Smooth muscle cell (in vitro differentiated cells): ENCODE measurements around the gene MGAT4B. TPM values are rescaled to one million over a fixed set of nuclear protein-coding genes. Genes with fewer than 3 reads are reported as not detected.

Experiments
- DNase-seq: peaks from one replicate; lab custom pipeline; 2025; ENCODE audit not compliant: unreplicated experiment; lab: John Stamatoyannopoulos, UW
- H2AFZ ChIP-seq: fragments of 200-600 bp; sonication (generic); 2 replicates; pipeline ENCODE4 v1.6.0; 2016; ENCODE audit warnings: antibody characterized with exemption, low read depth, mild to moderate bottlenecking
- H3F3A ChIP-seq: fragments of 200-600 bp; sonication (generic); 2 replicates; pipeline ENCODE4 v1.6.0; 2017; ENCODE audit warnings: antibody characterized with exemption, low read depth
- H3K27ac ChIP-seq: fragments of 200-600 bp; sonication (generic); 2 replicates; pipeline ENCODE4 v1.5.1; 2016; ENCODE audit warnings: low read depth, mild to moderate bottlenecking
- H3K27me3 ChIP-seq: fragments of 200-600 bp; sonication (generic); 2 replicates; pipeline ENCODE4 v1.6.1; 2016; ENCODE audit warnings: low read depth, mild to moderate bottlenecking
- H3K36me3 ChIP-seq: fragments of 200-600 bp; sonication (generic); 2 replicates; pipeline ENCODE4 v1.5.1; 2016; ENCODE audit warnings: low read depth
- H3K4me1 ChIP-seq: fragments of 200-600 bp; sonication (generic); 2 replicates; pipeline ENCODE4 v1.5.1; 2016; ENCODE audit warnings: low read depth
- H3K4me2 ChIP-seq: fragments of 200-600 bp; sonication (generic); 2 replicates; pipeline ENCODE4 v1.6.0; 2016; ENCODE audit warnings: mild to moderate bottlenecking
- H3K4me3 ChIP-seq: fragments of 200-600 bp; sonication (generic); 2 replicates; pipeline ENCODE4 v1.5.1; 2016; ENCODE audit warnings: mild to moderate bottlenecking
- H3K79me2 ChIP-seq: fragments of 200-600 bp; sonication (generic); 2 replicates; pipeline ENCODE4 v1.6.0; 2016; ENCODE audit warnings: low read depth, mild to moderate bottlenecking
- H3K9ac ChIP-seq: fragments of 200-600 bp; sonication (generic); 2 replicates; pipeline ENCODE4 v1.6.0; 2016; ENCODE audit warnings: low read depth
- H3K9me3 ChIP-seq: fragments of 200-600 bp; sonication (generic); replicated peaks from 2 replicates; pipeline ENCODE4 v1.5.1; 2016; ENCODE audit warnings: low read depth
- H4K20me1 ChIP-seq: fragments of 200-600 bp; sonication (generic); 2 replicates; pipeline ENCODE4 v1.6.0; 2016; ENCODE audit warnings: low read depth
- WGBS: methylation state at CpG from one replicate; pipeline ENCODE4 v1.1.7; 2016; ENCODE audit warnings: low lambda C conversion rate; 5-methylcytosine and 5-hydroxymethylcytosine counted together
- polyA plus RNA-seq: library from polyadenylated mRNA; unstranded; fragments of >200 nt; fragmentation: Nextera tagmentation; extraction: Ambion mirVana; gene quantifications from 2 replicates; pipeline ENCODE4 v1.2.1, GENCODE V29; 2016
- total RNA-seq: library from RNA; depleted of rRNA; stranded (reverse); fragments of >200 nt; gene quantifications from 2 replicates; pipeline ENCODE4 v1.2.3, GENCODE V29; 2014
- TF ChIP-seq, protein P1 (sequence below): fragments of 200-600 bp; sonication (generic); IDR thresholded peaks from 2 replicates; pipeline ENCODE4 v1.5.1; 2017; ENCODE audit warnings: borderline replicate concordance, mild to moderate bottlenecking, antibody characterized with exemption; ENCODE audit not compliant: insufficient read depth, poor library complexity, severe bottlenecking

The MGAT4B gene
- total and polyA plus RNA-seq, 2 experiments from 2014 or later = 60.0 to 121 TPM

GRCh38 chr5:179815491-179816249, 9.0 kb upstream of the MGAT4B start:
- H3K27ac ChIP-seq = no peak overlapping the region
- no peak overlapping the region for H3K4me3 ChIP-seq
- H3K9me3 ChIP-seq = no peaks in the 10 kb centered on the region
- H3K36me3 ChIP-seq = no peaks in the 10 kb centered on the region
- no peak for DNase-seq
- H3K9ac ChIP-seq = no peak overlapping the region
- no peak overlapping the region for H2AFZ ChIP-seq
- H4K20me1 ChIP-seq = no peaks in the 10 kb centered on the region
- TF ChIP-seq, protein P1, sequence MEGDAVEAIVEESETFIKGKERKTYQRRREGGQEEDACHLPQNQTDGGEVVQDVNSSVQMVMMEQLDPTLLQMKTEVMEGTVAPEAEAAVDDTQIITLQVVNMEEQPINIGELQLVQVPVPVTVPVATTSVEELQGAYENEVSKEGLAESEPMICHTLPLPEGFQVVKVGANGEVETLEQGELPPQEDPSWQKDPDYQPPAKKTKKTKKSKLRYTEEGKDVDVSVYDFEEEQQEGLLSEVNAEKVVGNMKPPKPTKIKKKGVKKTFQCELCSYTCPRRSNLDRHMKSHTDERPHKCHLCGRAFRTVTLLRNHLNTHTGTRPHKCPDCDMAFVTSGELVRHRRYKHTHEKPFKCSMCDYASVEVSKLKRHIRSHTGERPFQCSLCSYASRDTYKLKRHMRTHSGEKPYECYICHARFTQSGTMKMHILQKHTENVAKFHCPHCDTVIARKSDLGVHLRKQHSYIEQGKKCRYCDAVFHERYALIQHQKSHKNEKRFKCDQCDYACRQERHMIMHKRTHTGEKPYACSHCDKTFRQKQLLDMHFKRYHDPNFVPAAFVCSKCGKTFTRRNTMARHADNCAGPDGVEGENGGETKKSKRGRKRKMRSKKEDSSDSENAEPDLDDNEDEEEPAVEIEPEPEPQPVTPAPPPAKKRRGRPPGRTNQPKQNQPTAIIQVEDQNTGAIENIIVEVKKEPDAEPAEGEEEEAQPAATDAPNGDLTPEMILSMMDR = no peak
- WGBS = 90% methylated on average over 21 of the region's 21 CpGs
- peaks cover 28% of the 10 kb centered on the region for H3K4me1 ChIP-seq
- H3K4me2 ChIP-seq = no peak overlapping the region
- no peaks in the 10 kb centered on the region for H3K27me3 ChIP-seq
- H3F3A ChIP-seq = peaks cover 18% of the 10 kb centered on the region
- H3K79me2 ChIP-seq = no peaks in the 10 kb centered on the region

- DNase-seq = no peak
- Histone ChIP-seq H2AFZ (no peak overlapping the region), H3K27ac (no peak overlapping the region), H3K4me1 (peaks cover 16% of the 10 kb centered on the region), H3F3A (peaks cover 18% of the 10 kb centered on the region), H3K27me3 (no peaks in the 10 kb centered on the region), H3K4me3 (no peak overlapping the region), H4K20me1 (no peaks in the 10 kb centered on the region), H3K36me3 (no peaks in the 10 kb centered on the region), H3K4me2 (no peak overlapping the region), H3K79me2 (no peaks in the 10 kb centered on the region), H3K9ac (no peak overlapping the region), H3K9me3 (no peaks in the 10 kb centered on the region)
- TF ChIP-seq, protein P1 = no peak
- 80% methylated on average over 3 of the region's 3 CpGs for WGBS
Measured at GRCh38 chr5:179814090-179814489, 7.4 kb upstream of the MGAT4B start.

DNA sequence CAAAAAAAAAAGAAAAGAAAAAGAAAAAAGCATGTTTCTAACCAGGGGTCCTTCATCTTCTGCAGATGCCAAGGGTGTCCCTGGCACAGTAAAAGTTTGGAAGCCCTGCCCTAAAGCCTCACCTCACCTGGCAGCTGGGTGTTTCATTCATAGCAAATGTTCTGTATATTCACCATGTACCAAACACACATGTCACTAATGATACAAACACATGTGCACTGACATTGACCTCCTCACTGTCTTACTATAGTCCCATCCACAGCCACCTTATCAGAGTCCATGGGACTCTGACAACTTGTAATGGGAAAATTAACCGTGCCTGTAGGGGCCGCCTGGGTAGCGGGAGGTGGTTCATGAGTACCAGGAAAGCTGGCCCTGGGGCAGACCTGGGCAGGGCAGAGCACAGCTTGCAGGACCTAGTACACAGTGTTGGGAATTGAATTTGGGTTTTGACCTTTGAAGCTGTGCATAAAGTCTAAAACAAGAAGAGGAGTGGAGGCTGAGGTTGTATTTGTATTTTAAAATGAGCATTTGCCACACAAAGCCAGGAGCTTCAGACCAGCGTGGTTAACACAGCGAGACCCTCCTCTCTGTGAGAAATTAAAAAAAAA, 6.4 kb upstream of the MGAT4B start:
- H2AFZ ChIP-seq = no peak overlapping the region
- H3K27ac ChIP-seq = no peak overlapping the region
- H3K9ac ChIP-seq = no peak overlapping the region
- no peaks in the 10 kb centered on the region for H3K36me3 ChIP-seq
- H4K20me1 ChIP-seq = no peaks in the 10 kb centered on the region
- peaks cover 12% of the 10 kb centered on the region for H3F3A ChIP-seq
- H3K4me2 ChIP-seq = no peak overlapping the region
- H3K4me3 ChIP-seq = no peak overlapping the region
- H3K27me3 ChIP-seq = no peaks in the 10 kb centered on the region
- peaks cover 7% of the 10 kb centered on the region for H3K4me1 ChIP-seq
- TF ChIP-seq, protein P1 = no peak
- H3K9me3 ChIP-seq = no peaks in the 10 kb centered on the region
- peaks cover 6% of the 10 kb centered on the region for H3K79me2 ChIP-seq
- DNase-seq = no peak
- 94% methylated on average over 5 of the region's 5 CpGs for WGBS
